Large intestine (tissue), 3 donors: Measurements from ENCODE around the gene CFHR2. TPM values are rescaled to one million over a fixed set of nuclear protein-coding genes. Genes with fewer than 3 reads are reported as not detected.

ENCODE experiments used
- DNase-seq, 2 donors: peaks; one replicate each; pipeline versions ENCODE4 v3.0.0 to v3.0.0-alpha.2; 2013
- H3K27ac ChIP-seq: one replicate; pipeline ENCODE4 v1.5.1; 2013; ENCODE audit warnings: low read length
- H3K27me3 ChIP-seq: 2 replicates; pipeline ENCODE4 v1.6.1; 2013; ENCODE audit warnings: low read length; ENCODE audit not compliant: control insufficient read depth, insufficient read depth
- H3K36me3 ChIP-seq: 2 replicates; pipeline ENCODE4 v1.6.1; 2013; ENCODE audit warnings: low read length; ENCODE audit not compliant: control insufficient read depth, insufficient read depth
- H3K4me1 ChIP-seq: one replicate; pipeline ENCODE4 v1.6.1; 2013; ENCODE audit warnings: low read length; ENCODE audit not compliant: control insufficient read depth, insufficient read depth
- H3K4me3 ChIP-seq: one replicate; pipeline ENCODE4 v1.5.1; 2013; ENCODE audit warnings: low read length
- H3K9me3 ChIP-seq: one replicate; pipeline ENCODE4 v1.6.1; 2013; ENCODE audit warnings: mild to moderate bottlenecking, low read depth, low read length, moderate library complexity; ENCODE audit not compliant: control insufficient read depth
- WGBS: methylation state at CpG from one replicate; pipeline ENCODE4 v1.1.5; 2013; ENCODE audit warnings: low lambda C conversion rate; ENCODE audit not compliant: insufficient coverage; 5-methylcytosine and 5-hydroxymethylcytosine counted together
- polyA plus RNA-seq: library from polyadenylated mRNA; unstranded; fragments of 120-200 nt; gene quantifications from one replicate; pipeline ENCODE4 v1.2.1, GENCODE V29; 2013

The CFHR2 gene
- polyA plus RNA-seq, 1 donor = not detected

GRCh38 chr1:196993916-196994315 is 50.4 kb downstream of the CFHR2 start:
- Histone ChIP-seq H3K9me3 (no peaks in the 10 kb centered on the region), H3K27me3 (no peaks in the 10 kb centered on the region), H3K36me3 (no peaks in the 10 kb centered on the region), H3K4me1 (no peaks in the 10 kb centered on the region), H3K27ac (no peak overlapping the region), H3K4me3 (no peak overlapping the region)
- no peak for DNase-seq
- WGBS = 83% methylated on average over 1 of the region's 2 CpGs

DNA sequence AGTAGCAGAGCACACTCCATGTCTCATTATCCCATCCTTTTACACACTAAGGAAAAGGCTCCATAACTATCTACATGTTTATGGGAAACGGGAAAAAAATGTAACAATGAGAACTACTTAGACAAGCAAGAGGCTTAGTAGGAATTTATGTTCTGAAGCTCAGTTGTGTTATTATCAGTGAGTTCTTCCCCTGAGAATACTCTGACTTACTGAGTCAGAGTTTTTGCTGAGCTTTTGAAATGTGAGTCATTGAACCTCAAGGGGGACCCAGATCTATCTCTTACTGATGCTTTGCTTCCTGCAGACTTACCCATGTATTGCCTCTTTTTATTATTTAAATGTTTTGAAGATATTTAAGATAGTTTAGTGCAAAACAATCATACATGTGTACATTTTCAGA is 53.9 kb downstream of the CFHR2 start:
- H3K27me3 ChIP-seq = no peaks in the 10 kb centered on the region
- H3K36me3 ChIP-seq = no peaks in the 10 kb centered on the region
- H3K27ac ChIP-seq = no peak overlapping the region
- no peaks in the 10 kb centered on the region for H3K9me3 ChIP-seq
- H3K4me3 ChIP-seq = no peak overlapping the region
- H3K4me1 ChIP-seq = no peaks in the 10 kb centered on the region
- no CpG with 5 or more reads among the region's 1 CpG for WGBS
- no peak for DNase-seq

- WGBS = no CpG with 5 or more reads among the region's 2 CpGs
- Histone ChIP-seq H3K4me1 (no peaks in the 10 kb centered on the region), H3K36me3 (no peaks in the 10 kb centered on the region), H3K27me3 (no peaks in the 10 kb centered on the region), H3K9me3 (no peaks in the 10 kb centered on the region), H3K27ac (no peak overlapping the region), H3K4me3 (no peak overlapping the region)
- no peak for DNase-seq
Observed at GRCh38 chr1:197001828-197002227, 58.3 kb downstream of the CFHR2 start.

DNA sequence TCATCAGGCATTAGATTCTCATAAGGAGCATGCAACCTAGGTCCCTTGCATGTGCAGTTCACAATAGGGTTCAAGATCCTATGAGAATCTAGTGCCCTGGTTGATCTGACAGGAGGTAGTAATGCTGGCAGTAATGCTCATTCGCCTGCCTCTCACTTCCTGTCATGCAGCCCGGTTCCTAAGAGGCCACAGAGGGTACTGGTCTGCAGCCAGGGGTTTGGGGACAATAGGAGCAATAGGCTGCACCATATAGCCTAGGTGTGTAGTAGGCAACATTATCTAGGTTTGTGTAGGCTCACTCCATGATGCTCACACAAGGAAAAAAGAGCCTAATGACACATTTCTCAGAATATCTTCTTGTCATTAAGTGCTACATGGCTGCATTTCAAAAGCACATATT is 59.6 kb downstream of the CFHR2 start:
- no peak for DNase-seq
- H3K4me3 ChIP-seq = no peak overlapping the region
- H3K27ac ChIP-seq = no peak overlapping the region
- no peaks in the 10 kb centered on the region for H3K4me1 ChIP-seq
- H3K9me3 ChIP-seq = no peaks in the 10 kb centered on the region
- WGBS = no CpG with 5 or more reads among the region's 2 CpGs
- H3K27me3 ChIP-seq = no peaks in the 10 kb centered on the region
- no peaks in the 10 kb centered on the region for H3K36me3 ChIP-seq

GRCh38 chr1:197008861-197009260 is 65.3 kb downstream of the CFHR2 start:
- no peak overlapping the region for H3K27ac ChIP-seq
- no peaks in the 10 kb centered on the region for H3K4me1 ChIP-seq
- H3K36me3 ChIP-seq = no peaks in the 10 kb centered on the region
- no peak for DNase-seq
- WGBS = 40% methylated on average over 1 of the region's 6 CpGs
- no peaks in the 10 kb centered on the region for H3K27me3 ChIP-seq
- H3K9me3 ChIP-seq = no peaks in the 10 kb centered on the region
- no peak overlapping the region for H3K4me3 ChIP-seq

Other genes starting within 250 kb of the CFHR2 start
- gene CFHR3, start 168.9 kb upstream of the CFHR2 start, polyA plus RNA-seq = 0.04 TPM
- gene CFHR1, start 124.0 kb upstream of the CFHR2 start, polyA plus RNA-seq = 0.16 TPM
- gene CFHR4, start 55.7 kb upstream of the CFHR2 start, polyA plus RNA-seq = not detected
- gene CFHR5, start 33.8 kb downstream of the CFHR2 start, polyA plus RNA-seq = not detected
- 28.9 TPM for gene F13B, start 123.5 kb downstream of the CFHR2 start, polyA plus RNA-seq
- 10.0 TPM for gene ASPM, start 202.9 kb downstream of the CFHR2 start, polyA plus RNA-seq